Measurements from ENCODE around the gene SPINT3.
"Not testable (repeated sequence)": the region's sequence is repeated elsewhere in the genome, so short reads cannot be mapped to it uniquely, and the experiment has no call there.

SPINT3 gene

GRCh38 chr20:45501600-45501999 is 13.8 kb downstream of the SPINT3 start:
- no peak for DNase-seq

DNA sequence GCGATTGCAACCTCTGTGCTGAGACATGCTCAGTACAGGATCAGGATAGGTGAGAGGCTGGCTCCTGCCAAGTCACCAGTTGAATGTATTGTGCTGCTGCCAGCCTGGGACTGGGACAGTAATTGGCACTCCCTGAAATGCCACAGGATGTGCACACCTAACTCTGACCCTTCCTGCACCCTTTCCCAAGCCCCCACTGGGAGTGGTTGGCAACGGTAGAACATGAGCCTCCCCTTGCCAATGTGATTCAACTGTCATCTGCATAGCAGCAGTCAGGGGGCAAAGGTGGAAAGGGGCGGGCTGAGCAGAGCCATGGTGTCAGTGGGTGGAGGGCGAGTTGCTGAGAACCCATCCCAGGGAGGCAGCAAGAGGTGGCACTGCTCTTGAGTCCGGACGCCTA is 15.4 kb downstream of the SPINT3 start:
- DNase-seq: no peak

- DNase-seq: no peak
Observed at GRCh38 chr20:45497971-45498494, 17.4 kb downstream of the SPINT3 start.

GRCh38 chr20:45496166-45496565 is 19.3 kb downstream of the SPINT3 start:
- DNase-seq: no peak

DNA sequence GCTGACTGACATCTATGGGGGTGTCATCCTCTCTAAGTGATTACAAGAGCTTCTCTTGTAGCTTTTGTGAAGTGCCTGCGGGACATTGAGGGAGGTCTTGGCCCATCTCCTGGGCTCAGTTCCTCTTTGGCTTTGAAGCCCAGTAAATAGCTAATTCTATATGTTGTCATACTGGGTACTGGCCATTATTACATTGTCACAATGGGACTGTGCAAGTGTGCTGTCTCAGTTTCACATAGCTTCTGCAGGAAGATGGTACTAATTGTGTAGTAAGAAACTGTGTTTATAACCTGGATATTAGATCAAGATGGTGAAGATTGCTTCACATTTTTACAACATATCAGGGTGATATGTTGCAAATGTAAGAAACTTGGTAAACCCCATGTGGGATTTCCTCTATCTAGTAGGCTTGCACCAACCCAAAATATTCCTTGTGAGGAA is 19.9 kb downstream of the SPINT3 start:
- no peak for DNase-seq

- no peak for DNase-seq
Observed at GRCh38 chr20:45489083-45489531, 26.3 kb downstream of the SPINT3 start.

DNA sequence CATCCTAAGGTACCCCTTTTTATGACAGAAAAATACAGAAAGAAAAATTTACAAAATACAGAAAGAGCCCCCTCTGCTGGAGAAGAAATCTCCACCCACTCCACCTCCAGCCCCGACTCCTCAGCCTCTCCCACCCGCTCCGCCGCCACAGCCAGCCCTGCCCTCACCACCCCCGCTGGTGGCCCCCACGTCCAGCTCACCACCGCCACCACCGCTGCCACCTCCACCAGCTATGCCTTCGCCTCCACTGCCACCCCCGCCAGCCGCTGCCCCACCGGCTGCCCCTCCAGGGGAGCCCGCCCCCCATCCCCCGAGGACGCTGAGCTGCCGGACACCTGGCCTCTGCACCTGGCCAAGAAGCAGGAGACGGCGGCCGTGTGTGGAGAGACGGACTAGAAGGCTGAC is 28.2 kb downstream of the SPINT3 start:
- DNase-seq: no peak

GRCh38 chr20:45485388-45485787 is 30.0 kb downstream of the SPINT3 start:
- DNase-seq: no peak

GRCh38 chr20:45484676-45485075 is 30.7 kb downstream of the SPINT3 start:
- DNase-seq: no peak

DNA sequence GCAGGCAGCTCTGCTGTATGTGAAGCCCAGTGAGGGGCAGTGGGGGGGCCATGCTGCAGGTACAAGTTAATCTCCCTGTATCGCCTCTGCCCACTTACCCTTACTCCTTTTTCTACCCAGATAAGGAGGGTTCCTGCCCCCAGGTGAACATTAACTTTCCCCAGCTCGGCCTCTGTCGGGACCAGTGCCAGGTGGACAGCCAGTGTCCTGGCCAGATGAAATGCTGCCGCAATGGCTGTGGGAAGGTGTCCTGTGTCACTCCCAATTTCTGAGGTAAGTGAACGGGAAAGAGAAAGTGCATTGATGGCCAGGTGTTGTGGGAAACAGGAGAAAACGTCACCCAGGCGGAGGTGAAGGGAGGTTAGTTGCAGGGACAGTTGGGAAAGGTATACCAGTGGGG is 35.6 kb downstream of the SPINT3 start:
- no peak for DNase-seq

DNA sequence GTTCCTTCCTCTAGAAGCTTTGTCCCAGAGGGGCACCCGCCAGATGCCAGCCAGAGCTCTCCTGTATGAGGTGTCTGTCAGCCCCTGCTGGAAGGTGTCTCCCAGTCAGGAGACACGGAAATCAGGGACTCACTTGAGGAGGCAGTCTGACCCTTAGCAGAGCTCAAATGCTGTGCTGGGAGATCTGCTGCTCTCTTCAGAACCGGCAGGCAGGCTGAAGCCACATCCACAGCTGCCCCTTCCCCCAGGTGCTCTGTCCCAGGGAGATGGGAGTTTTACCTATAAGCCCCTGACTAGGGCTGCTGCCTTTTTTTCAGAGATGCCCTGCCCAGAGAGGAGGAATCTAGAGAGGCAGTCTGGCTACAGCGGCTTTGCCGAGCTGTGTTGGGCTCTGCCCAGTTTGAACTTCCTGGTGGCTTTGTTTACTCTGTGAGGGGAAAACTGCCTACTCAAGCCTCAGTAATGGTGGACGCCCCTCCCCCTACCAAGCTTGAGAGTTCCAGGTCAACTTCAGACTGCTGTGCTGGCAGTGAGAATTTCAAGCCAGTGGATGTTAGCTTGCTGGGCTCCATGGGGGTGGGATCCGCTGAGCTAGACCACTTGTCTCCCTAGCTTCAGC is 37.8 kb downstream of the SPINT3 start:
- not testable (repeated sequence) for DNase-seq

- DNase-seq: not testable (repeated sequence)
Observed at GRCh38 chr20:45472286-45472685, 43.1 kb downstream of the SPINT3 start.

GRCh38 chr20:45470937-45471336 is 44.5 kb downstream of the SPINT3 start:
- DNase-seq: no peak

DNA sequence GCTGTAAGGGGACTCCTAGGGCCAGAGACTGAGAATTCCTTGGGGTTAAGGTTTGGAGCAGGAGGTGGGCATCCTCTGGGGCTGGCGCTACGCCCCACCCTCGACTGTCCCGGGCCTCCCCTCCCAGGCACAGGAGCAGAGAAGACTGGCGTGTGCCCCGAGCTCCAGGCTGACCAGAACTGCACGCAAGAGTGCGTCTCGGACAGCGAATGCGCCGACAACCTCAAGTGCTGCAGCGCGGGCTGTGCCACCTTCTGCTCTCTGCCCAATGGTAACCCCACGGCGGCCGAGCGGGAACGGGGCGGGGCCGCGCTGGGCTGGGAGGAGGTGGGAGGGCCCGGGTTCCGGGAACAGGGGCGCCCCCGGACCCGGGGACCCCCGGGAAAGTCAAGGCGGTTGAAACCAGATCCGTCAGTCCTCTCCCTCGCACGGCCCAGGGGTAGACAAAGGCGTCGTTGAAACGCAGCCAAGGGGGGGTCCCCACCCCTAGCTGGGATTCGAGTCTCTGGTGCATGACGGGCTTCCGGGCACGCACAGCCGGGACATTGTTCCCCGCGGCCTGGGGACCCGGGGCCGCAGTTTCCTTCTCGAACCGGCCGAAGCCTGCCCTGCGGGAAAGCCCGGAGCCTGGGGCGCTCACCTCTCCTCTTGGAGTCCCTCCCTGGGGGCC is 45.0 kb downstream of the SPINT3 start:
- DNase-seq: no peak

DNA sequence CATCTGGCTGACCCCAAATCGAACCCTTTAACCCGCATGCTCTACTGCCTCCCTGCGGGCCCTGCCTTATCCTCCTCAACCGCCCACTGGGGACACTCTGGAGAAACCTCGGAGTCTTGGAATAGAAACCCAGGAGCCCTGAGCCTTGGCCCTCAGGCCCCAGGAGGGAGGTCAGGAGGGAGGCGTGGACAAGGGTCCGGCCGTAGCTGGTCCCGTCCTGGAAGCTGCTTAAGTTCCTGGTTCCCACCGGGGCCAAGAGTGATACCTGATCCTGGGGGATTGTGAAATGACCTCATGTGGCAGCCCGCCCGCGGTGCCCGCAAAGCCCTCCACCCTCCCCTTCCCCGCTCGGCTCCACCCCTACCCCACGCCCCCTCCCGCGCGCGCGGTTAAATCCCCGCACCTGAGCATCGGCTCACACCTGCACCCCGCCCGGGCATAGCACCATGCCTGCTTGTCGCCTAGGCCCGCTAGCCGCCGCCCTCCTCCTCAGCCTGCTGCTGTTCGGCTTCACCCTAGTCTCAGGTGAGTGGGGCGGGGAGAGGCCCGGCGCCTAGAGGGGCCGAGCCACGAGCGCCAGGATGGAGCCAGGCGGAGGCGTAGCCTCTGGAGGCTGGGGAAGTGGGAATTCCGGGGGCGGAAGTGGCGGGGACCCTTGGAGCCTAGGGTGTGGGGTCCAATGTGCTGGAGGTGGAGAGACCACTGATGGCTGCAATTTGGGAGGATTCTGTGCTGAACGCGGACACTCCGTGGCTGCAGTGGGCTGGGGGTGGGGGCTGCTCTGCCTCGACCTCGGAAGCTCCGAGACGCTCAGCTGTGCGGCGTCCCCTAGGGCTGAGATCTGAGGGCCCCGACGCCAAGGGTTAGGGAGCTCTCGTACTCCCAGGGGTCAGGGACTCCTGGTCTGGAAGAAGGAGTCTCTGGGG is 45.8 kb downstream of the SPINT3 start, which contains the start of gene WFDC2:
WFDC2 (plus strand) TSS at position 418 of the 926 bp plus-strand sequence; CDS start at position 447, 29 bp downstream.
- no peak for DNase-seq

DNA sequence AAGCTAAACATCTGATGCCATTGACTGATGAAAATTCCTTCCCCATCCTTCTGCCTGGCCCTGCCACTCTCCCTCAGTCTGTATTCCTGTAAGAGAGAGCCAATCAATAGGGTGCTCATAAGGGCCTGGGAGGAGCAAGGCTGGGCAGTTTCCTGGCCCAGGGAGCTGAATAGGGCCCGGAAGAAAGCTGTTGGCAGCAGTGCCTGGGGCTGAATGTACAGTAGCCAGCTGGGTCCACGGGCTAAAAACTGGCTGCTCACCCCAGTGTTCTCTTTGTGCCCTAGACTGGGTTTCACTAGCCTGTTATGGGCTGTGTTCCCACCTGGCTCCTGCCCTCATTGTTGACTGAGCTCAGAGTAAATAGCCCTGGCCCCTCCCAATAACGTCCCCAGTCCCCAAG is 47.6 kb downstream of the SPINT3 start:
- DNase-seq: no peak

DNA sequence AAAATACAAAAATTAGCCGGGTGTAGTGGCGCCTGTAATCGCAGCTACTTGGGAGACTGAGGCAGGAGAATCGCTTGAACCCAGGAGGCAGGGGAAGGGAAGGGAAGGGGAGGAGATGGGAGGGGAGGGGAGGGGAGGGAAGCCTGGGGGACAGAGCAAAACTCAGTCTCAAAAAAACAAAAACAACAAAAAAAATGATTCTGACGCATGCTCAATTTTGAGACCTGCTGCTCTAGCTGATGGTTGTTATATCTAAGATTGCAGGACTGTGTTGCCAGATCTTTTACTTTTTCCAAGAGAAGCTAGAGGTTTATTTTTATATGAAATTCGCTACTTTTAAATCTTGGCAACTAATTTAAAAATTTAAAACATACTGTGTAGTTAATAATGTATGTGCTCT is 48.2 kb downstream of the SPINT3 start:
- DNase-seq: no peak

- no peak for DNase-seq
Observed at GRCh38 chr20:45465491-45466266, 49.7 kb downstream of the SPINT3 start.

DNA sequence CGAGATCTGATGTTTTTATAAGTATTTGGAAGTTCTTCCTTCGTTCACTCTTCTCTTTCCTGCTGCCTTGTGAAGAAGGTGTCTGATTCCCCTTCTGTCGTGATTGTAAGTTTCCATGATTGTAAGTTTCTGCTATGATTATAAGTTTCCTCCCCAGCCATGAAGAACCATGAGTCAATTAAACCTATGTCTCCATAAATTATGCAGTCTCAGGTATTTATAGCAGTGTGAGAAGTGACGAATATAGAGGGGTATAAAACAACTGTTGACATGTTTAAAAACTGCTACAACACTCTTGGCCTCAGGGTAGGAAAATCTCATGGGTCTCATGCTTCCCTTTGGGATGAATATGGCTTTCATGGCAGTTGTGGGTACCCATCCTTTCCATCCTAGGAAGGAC is 51.7 kb downstream of the SPINT3 start:
- DNase-seq: no peak

- DNase-seq: no peak
Observed at GRCh38 chr20:45462711-45463509, 52.5 kb downstream of the SPINT3 start.
